Sigmoid colon (tissue), 7 donors: ENCODE data around the gene NFIA. TPM values are rescaled to one million over a fixed set of nuclear protein-coding genes. Genes with fewer than 3 reads are reported as not detected.
A peak's percentile ranks its signal among the peaks of the same experiment; 100 is the strongest.

ENCODE experiments used
- DNase-seq: peaks from one replicate; pipeline ENCODE4 v3.0.0-alpha.2; 2019
- H3K27ac ChIP-seq, 4 donors: fragments of 200-600 bp; sonication (generic); one replicate each; pipeline ENCODE4 v1.5.1; 2016 to 2019; ENCODE audit warnings: mild to moderate bottlenecking in 1 of 4
- H3K27me3 ChIP-seq, 3 donors: fragments of 200-600 bp; sonication (generic); one replicate each; pipeline ENCODE4 v1.5.1; 2019; ENCODE audit warnings: mild to moderate bottlenecking in 1 of 3
- H3K36me3 ChIP-seq, 4 donors: fragments of 200-600 bp; sonication (generic); one replicate each; pipeline ENCODE4 v1.5.1; 2016 to 2019
- H3K4me1 ChIP-seq, 4 donors: fragments of 200-600 bp; sonication (generic); one replicate each; pipeline ENCODE4 v1.5.1; 2017 to 2019
- H3K4me3 ChIP-seq, 4 donors: fragments of 200-600 bp; sonication (generic); one replicate each; pipeline ENCODE4 v1.5.1; 2017 to 2019; ENCODE audit warnings: mild to moderate bottlenecking in 2 of 4, moderate library complexity in 1 of 4
- H3K9me3 ChIP-seq, 4 donors: fragments of 200-600 bp in 3 of 4; sonication (generic) in 3 of 4; one replicate each; pipeline versions ENCODE4 v1.5.1 to v1.6.1; 2013 to 2019
- EP300 ChIP-seq, 4 donors: sonication (generic); formaldehyde crosslinking; IDR thresholded peaks; one replicate each; pipeline ENCODE4 v1.6.1; 2017; ENCODE audit warnings: antibody characterized with exemption in 4 of 4
- POLR2A ChIP-seq, 2 donors: fragments of 450-650 bp; IDR thresholded peaks; one replicate each; pipeline ENCODE4 v1.6.1; 2016; ENCODE audit warnings: antibody characterized with exemption in 2 of 2, mild to moderate bottlenecking in 2 of 2, moderate library complexity in 2 of 2
- POLR2AphosphoS5 ChIP-seq, 4 donors: sonication (generic); formaldehyde crosslinking; IDR thresholded peaks; one replicate each; pipeline ENCODE4 v1.6.1; 2017; ENCODE audit warnings: antibody characterized with exemption in 4 of 4
- WGBS, 2 donors: extraction: QIAGEN DNeasy Blood & Tissue Kit; methylation state at CpG; one replicate each; pipeline ENCODE4 v1.1.7; 2013; 5-methylcytosine and 5-hydroxymethylcytosine counted together
- intact Hi-C: fragments of 100-400 bp; cut with DNase I; formaldehyde crosslinking; loops from one replicate; pipeline ENCODE4 v1.15.1; 2023
- polyA plus RNA-seq, 3 donors: library from polyadenylated mRNA; stranded (reverse); fragments of 200-250 nt; gene quantifications; one replicate each; pipeline ENCODE4 v1.2.3, GENCODE V29; 2013
- total RNA-seq, 4 donors: library from RNA; depleted of rRNA; stranded (reverse); fragments of >200 nt; gene quantifications; one replicate each; pipeline ENCODE4 v1.1.0, GENCODE V29; 2016
- TF ChIP-seq, protein P1 (sequence below), 4 experiments: fragments of 450-650 bp in 3 of 4; fragments of 200-600 bp in 1 of 4; IDR thresholded peaks; one replicate each; pipeline ENCODE4 v1.5.1; 2016 to 2019; ENCODE audit warnings: antibody characterized with exemption in 4 of 4, mild to moderate bottlenecking in 3 of 4, moderate library complexity in 2 of 4
- donor health status: healthy with polysubstance abuse.
- donor health status: Bipolar disorder and iron deficiency.
- donor health status: healthy.

Gene NFIA
- total and polyA plus RNA-seq, 7 donors = 2.3 to 154 (median 79.7) TPM

DNA sequence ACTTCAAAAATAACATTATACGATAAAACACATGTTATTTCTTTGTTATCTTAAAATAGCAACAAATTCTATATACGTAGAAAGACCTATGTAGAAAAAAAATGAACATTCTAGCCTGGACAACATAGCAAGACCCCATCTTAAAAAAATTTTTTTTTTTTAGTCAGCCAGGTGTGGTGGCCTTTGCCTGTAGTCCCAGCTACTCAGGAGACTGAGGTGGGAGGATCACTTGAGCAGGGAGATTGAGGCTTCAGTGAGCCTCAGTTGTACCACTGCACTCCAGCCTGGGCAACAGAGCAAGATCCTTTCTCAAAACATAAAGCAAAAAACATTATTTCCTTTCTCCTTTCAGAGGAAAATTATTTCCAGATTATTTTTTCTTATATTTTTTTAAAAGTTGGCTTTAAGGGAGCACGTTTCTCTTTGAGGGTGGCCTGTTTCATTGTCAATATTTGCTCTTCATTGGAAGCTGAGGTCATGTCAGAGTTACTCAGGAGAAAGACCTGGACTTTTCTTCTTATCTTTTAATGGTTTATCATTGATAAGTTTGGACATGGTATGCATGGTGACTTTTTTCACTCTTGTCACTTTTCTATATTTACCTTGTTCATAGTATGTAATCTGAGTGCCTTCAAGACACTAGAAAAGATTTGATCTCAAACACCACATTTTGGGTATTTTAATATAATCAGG is 32.0 kb downstream of the NFIA start:
- 73 to 89% methylated on average over 3 of the region's 3 CpGs for WGBS, 2 donors

DNA sequence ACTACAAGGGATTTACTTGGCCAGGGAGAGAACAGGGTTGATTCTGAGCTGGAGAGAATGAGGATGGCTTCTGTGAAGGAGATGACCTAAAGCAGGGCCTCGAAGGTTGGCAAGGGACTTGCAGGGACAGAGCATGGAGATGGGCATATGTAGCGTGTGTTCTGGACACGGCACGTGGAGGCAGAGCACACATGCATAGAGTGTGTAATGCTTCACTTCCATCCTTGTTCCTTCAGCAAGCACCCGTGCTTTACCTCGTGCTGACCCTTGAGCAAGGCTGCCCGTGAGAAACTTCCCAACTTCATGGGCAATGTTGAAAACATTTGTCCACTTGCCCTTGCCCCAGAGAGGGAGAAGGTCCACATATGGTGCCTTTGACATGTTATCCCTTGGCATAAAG is 33.1 kb downstream of the NFIA start:
- Histone ChIP-seq H3K9me3 (no peaks in the 10 kb centered on the region), H3K4me3 (no peak overlapping the region), H3K4me1 (peaks cover 0 to 58% (median 53%) of the 10 kb centered on the region in 4 donors), H3K27me3 (no peaks in the 10 kb centered on the region), H3K36me3 (no peaks in the 10 kb centered on the region), H3K27ac (peak overlapping the region in 3 of 4 donors; percentile 7 to 31 (median 21))
- no peak for DNase-seq
- WGBS, 2 donors = 95 to 96% methylated on average over 7 of the region's 7 CpGs
- TF ChIP-seq EP300 (IDR thresholded peaks at IDR 0.05) = no peak
- TF ChIP-seq, protein P1, sequence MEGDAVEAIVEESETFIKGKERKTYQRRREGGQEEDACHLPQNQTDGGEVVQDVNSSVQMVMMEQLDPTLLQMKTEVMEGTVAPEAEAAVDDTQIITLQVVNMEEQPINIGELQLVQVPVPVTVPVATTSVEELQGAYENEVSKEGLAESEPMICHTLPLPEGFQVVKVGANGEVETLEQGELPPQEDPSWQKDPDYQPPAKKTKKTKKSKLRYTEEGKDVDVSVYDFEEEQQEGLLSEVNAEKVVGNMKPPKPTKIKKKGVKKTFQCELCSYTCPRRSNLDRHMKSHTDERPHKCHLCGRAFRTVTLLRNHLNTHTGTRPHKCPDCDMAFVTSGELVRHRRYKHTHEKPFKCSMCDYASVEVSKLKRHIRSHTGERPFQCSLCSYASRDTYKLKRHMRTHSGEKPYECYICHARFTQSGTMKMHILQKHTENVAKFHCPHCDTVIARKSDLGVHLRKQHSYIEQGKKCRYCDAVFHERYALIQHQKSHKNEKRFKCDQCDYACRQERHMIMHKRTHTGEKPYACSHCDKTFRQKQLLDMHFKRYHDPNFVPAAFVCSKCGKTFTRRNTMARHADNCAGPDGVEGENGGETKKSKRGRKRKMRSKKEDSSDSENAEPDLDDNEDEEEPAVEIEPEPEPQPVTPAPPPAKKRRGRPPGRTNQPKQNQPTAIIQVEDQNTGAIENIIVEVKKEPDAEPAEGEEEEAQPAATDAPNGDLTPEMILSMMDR (IDR thresholded peaks at IDR 0.05) = no peak
- no peak for TF ChIP-seq POLR2A (IDR thresholded peaks at IDR 0.05)
- no peak for TF ChIP-seq POLR2AphosphoS5 (IDR thresholded peaks at IDR 0.05)
- intact Hi-C loops = no loop called here

More for the DNA sequence above, 32.0 kb downstream of the NFIA start:
- intact Hi-C loops = no loop called here
- Histone ChIP-seq H3K36me3 (no peaks in the 10 kb centered on the region), H3K4me1 (peaks cover 0 to 53% (median 50%) of the 10 kb centered on the region in 4 donors), H3K27ac (no peak overlapping the region), H3K9me3 (no peaks in the 10 kb centered on the region), H3K4me3 (no peak overlapping the region), H3K27me3 (no peaks in the 10 kb centered on the region)
- DNase-seq = no peak
- TF ChIP-seq POLR2A (IDR thresholded peaks at IDR 0.05) (no peak), POLR2AphosphoS5 (IDR thresholded peaks at IDR 0.05) (no peak), EP300 (IDR thresholded peaks at IDR 0.05) (no peak)
- TF ChIP-seq, protein P1 (IDR thresholded peaks at IDR 0.05) = no peak

DNA sequence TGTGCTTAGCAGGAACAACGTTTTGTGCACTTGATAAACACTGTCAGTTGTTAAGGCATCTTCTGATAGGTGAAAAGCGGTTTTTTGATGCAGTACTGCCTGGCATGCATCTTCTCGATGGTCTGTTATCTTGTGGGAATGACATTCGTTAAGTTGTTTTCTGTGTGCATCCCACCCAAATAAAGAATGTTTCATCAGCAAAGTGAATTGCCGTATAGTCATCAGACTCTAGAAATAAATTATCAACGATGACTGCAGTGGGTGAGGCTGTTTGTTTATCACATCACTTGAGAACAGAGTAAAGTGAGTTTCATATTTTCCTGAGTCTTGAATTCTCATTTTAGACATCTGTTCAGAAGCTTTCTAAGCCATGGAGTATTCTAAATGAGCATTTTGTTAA is 34.1 kb downstream of the NFIA start:
- intact Hi-C loops = no loop called here

DNA sequence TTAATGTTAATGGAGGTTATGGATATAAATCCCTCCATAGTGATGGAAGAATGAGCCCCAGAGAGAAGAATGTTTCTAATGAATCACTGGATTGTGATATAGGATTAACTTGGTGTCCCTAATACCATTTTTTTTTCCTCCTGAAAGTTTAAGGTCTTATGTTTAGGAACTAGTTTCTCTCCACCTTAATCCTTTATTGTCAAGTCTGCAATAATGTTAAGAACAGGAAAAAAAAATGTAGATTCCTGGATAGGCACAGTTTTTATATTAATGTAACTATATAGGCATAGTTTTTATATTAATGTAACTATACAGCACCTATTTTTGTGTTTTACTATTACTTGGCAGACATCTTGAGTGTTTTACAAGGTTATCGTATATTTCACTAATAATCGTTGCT is 34.9 kb downstream of the NFIA start:
- Histone ChIP-seq H3K27ac (peak overlapping the region in 2 of 4 donors; percentile 31 to 64), H3K4me3 (no peak overlapping the region), H3K9me3 (no peaks in the 10 kb centered on the region), H3K4me1 (peaks cover 0 to 57% (median 55%) of the 10 kb centered on the region in 4 donors), H3K27me3 (no peaks in the 10 kb centered on the region), H3K36me3 (no peaks in the 10 kb centered on the region)
- WGBS, 2 donors = 96 to 97% methylated on average over 2 of the region's 2 CpGs
- TF ChIP-seq POLR2A (IDR thresholded peaks at IDR 0.05) (no peak), POLR2AphosphoS5 (IDR thresholded peaks at IDR 0.05) (no peak), EP300 (IDR thresholded peaks at IDR 0.05) (no peak)
- TF ChIP-seq, protein P1 (IDR thresholded peaks at IDR 0.05) = no peak
- intact Hi-C loops = no loop called here
- no peak for DNase-seq

More for the DNA sequence above, 34.1 kb downstream of the NFIA start:
- peak overlapping the region in 3 of 4 donors; percentile 6 to 64 (median 31) for H3K27ac ChIP-seq
- no peaks in the 10 kb centered on the region for H3K27me3 ChIP-seq
- 41 to 61% methylated on average over 6 of the region's 6 CpGs for WGBS, 2 donors
- peaks cover 0 to 54% (median 53%) of the 10 kb centered on the region in 4 donors for H3K4me1 ChIP-seq
- TF ChIP-seq POLR2A (IDR thresholded peaks at IDR 0.05) = no peak
- TF ChIP-seq, protein P1 (IDR thresholded peaks at IDR 0.05) = no peak
- TF ChIP-seq EP300 (IDR thresholded peaks at IDR 0.05) = no peak
- TF ChIP-seq POLR2AphosphoS5 (IDR thresholded peaks at IDR 0.05) = no peak
- DNase-seq = no peak
- H3K9me3 ChIP-seq = no peaks in the 10 kb centered on the region
- no peak overlapping the region for H3K4me3 ChIP-seq
- H3K36me3 ChIP-seq = no peaks in the 10 kb centered on the region
